Hepatocyte (in vitro differentiated cells): ENCODE results near the gene DIAPH2. TPM values are rescaled to one million over a fixed set of nuclear protein-coding genes. Genes with fewer than 3 reads are reported as not detected.

ENCODE experiments used
- DNase-seq: peaks from one replicate; pipeline ENCODE4 v3.0.0-alpha.2; 2016; ENCODE audit warnings: low spot score
- H2AFZ ChIP-seq: fragments of 200-600 bp; sonication (generic); 2 replicates; pipeline ENCODE4 v1.6.0; 2016; ENCODE audit warnings: antibody characterized with exemption, mild to moderate bottlenecking
- H3K27ac ChIP-seq: fragments of 200-600 bp; sonication (generic); 2 replicates; pipeline ENCODE4 v1.5.1; 2016; ENCODE audit warnings: mild to moderate bottlenecking
- H3K27me3 ChIP-seq: fragments of 200-600 bp; sonication (generic); 2 replicates; pipeline ENCODE4 v1.6.1; 2016
- H3K36me3 ChIP-seq: fragments of 200-600 bp; sonication (generic); replicated peaks from 2 replicates; pipeline ENCODE4 v1.5.1; 2016; ENCODE audit warnings: low read depth; ENCODE audit not compliant: insufficient read depth
- H3K4me1 ChIP-seq: fragments of 200-600 bp; sonication (generic); 2 replicates; pipeline ENCODE4 v1.5.1; 2016; ENCODE audit warnings: mild to moderate bottlenecking, moderate library complexity; ENCODE audit not compliant: insufficient read depth
- H3K4me2 ChIP-seq: fragments of 200-600 bp; sonication (generic); 2 replicates; pipeline ENCODE4 v1.6.0; 2016
- H3K4me3 ChIP-seq: fragments of 200-600 bp; sonication (generic); 2 replicates; pipeline ENCODE4 v1.5.1; 2016; ENCODE audit warnings: mild to moderate bottlenecking
- H3K79me2 ChIP-seq: fragments of 200-600 bp; sonication (generic); 2 replicates; pipeline ENCODE4 v1.6.0; 2017; ENCODE audit warnings: mild to moderate bottlenecking
- H3K9me2 ChIP-seq: fragments of 200-600 bp; sonication (generic); replicated peaks from 2 replicates; pipeline ENCODE4 v1.6.0; 2017; ENCODE audit warnings: mild to moderate bottlenecking; ENCODE audit not compliant: insufficient read depth
- H3K9me3 ChIP-seq: fragments of 200-600 bp; sonication (generic); 2 replicates; pipeline ENCODE4 v1.5.1; 2016; ENCODE audit warnings: low read depth, mild to moderate bottlenecking
- H4K20me1 ChIP-seq: fragments of 200-600 bp; sonication (generic); 2 replicates; pipeline ENCODE4 v1.6.0; 2016; ENCODE audit warnings: mild to moderate bottlenecking; ENCODE audit not compliant: insufficient read depth, poor library complexity, severe bottlenecking
- EZH2 ChIP-seq: fragments of 200-600 bp; sonication (generic); IDR thresholded peaks from 2 replicates; pipeline ENCODE4 v1.6.1; 2016; ENCODE audit warnings: antibody characterized with exemption, mild to moderate bottlenecking, borderline replicate concordance
- EZH2phosphoT487 ChIP-seq: fragments of 200-600 bp; sonication (generic); IDR thresholded peaks from one replicate; pipeline ENCODE4 v1.6.1; 2018; ENCODE audit warnings: antibody characterized with exemption, mild to moderate bottlenecking, low read depth, moderate library complexity; ENCODE audit not compliant: unreplicated experiment, severe bottlenecking
- WGBS: methylation state at CpG from one replicate; pipeline ENCODE4 v1.1.6; 2016; ENCODE audit warnings: low lambda C conversion rate; ENCODE audit errors: missing lambda C conversion rate; 5-methylcytosine and 5-hydroxymethylcytosine counted together
- polyA plus RNA-seq: library from polyadenylated mRNA; unstranded; fragments of >200 nt; fragmentation: Nextera tagmentation; extraction: Ambion mirVana; gene quantifications from 2 replicates; pipeline ENCODE4 v1.2.1, GENCODE V29; 2016
- total RNA-seq: library from RNA; depleted of rRNA; stranded (reverse); fragments of >200 nt; gene quantifications from 2 replicates; pipeline ENCODE4 v1.2.3, GENCODE V29; 2014
- TF ChIP-seq, protein P1 (sequence below): fragments of 200-600 bp; sonication (generic); IDR thresholded peaks from 2 replicates; pipeline ENCODE4 v1.5.1; 2016; ENCODE audit warnings: antibody characterized with exemption, mild to moderate bottlenecking; ENCODE audit not compliant: poor library complexity

The DIAPH2 gene
- total and polyA plus RNA-seq, 2 experiments from 2014 or later = 14.8 to 32.4 TPM

DNA sequence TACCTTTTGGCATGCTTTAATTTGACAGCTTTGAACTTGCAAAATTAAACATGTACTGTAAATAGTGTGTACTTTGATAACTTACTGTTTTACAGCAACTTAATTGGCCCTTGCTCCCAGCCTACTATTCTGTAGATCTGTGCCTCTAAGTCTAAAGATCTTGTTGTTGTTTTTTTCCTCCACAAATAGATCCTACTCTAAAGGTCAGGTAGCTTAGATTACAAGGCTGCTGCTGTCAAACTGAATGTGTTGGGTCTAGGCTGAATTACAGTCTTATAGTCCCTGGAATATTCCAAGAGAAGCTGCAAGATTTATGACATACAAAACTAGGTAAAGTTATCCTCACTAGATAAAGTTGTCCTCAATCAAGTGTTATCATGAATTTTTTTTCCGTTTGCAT, 18.7 kb downstream of the DIAPH2 start:
- Histone ChIP-seq H2AFZ (no peak overlapping the region), H3K9me3 (no peaks in the 10 kb centered on the region), H3K36me3 (no peaks in the 10 kb centered on the region), H3K79me2 (peaks cover 34% of the 10 kb centered on the region), H4K20me1 (no peaks in the 10 kb centered on the region), H3K9me2 (no peaks in the 10 kb centered on the region), H3K4me3 (no peak overlapping the region), H3K4me2 (no peak overlapping the region), H3K27me3 (no peaks in the 10 kb centered on the region), H3K27ac (no peak overlapping the region), H3K4me1 (no peaks in the 10 kb centered on the region)
- TF ChIP-seq, protein P1, sequence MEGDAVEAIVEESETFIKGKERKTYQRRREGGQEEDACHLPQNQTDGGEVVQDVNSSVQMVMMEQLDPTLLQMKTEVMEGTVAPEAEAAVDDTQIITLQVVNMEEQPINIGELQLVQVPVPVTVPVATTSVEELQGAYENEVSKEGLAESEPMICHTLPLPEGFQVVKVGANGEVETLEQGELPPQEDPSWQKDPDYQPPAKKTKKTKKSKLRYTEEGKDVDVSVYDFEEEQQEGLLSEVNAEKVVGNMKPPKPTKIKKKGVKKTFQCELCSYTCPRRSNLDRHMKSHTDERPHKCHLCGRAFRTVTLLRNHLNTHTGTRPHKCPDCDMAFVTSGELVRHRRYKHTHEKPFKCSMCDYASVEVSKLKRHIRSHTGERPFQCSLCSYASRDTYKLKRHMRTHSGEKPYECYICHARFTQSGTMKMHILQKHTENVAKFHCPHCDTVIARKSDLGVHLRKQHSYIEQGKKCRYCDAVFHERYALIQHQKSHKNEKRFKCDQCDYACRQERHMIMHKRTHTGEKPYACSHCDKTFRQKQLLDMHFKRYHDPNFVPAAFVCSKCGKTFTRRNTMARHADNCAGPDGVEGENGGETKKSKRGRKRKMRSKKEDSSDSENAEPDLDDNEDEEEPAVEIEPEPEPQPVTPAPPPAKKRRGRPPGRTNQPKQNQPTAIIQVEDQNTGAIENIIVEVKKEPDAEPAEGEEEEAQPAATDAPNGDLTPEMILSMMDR = no peak
- TF ChIP-seq EZH2 (no peak), EZH2phosphoT487 (no peak)
- WGBS = 54% methylated on average over 1 of the region's 1 CpG
- no peak for DNase-seq

DNA sequence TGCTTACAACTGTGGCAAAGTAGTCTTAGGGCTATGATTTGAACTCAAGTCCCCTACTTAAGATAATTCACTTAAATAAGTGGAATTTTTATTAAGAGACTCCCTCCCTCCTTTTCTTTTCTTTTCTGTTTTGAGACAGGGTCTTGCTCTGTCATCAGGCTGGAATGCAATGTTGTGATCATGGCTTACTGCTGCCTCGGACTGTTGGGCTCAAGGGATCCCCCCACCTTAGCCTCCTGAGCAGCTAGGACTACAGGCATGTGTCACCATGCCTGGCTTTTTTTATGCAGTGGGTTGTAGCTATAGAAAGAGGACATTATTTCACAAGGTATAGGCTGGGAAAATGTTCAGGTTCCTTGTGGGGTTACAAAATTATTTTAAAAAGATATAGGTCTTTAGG, 19.2 kb downstream of the DIAPH2 start:
- H3K36me3 ChIP-seq = no peaks in the 10 kb centered on the region
- TF ChIP-seq EZH2phosphoT487 = no peak
- no peaks in the 10 kb centered on the region for H3K9me3 ChIP-seq
- WGBS = 38% methylated on average over 1 of the region's 1 CpG
- H4K20me1 ChIP-seq = no peaks in the 10 kb centered on the region
- H3K27me3 ChIP-seq = no peaks in the 10 kb centered on the region
- H3K9me2 ChIP-seq = no peaks in the 10 kb centered on the region
- H3K4me2 ChIP-seq = no peak overlapping the region
- no peaks in the 10 kb centered on the region for H3K4me1 ChIP-seq
- no peak for DNase-seq
- no peak overlapping the region for H2AFZ ChIP-seq
- H3K4me3 ChIP-seq = no peak overlapping the region
- no peak overlapping the region for H3K27ac ChIP-seq
- peaks cover 34% of the 10 kb centered on the region for H3K79me2 ChIP-seq

DNA sequence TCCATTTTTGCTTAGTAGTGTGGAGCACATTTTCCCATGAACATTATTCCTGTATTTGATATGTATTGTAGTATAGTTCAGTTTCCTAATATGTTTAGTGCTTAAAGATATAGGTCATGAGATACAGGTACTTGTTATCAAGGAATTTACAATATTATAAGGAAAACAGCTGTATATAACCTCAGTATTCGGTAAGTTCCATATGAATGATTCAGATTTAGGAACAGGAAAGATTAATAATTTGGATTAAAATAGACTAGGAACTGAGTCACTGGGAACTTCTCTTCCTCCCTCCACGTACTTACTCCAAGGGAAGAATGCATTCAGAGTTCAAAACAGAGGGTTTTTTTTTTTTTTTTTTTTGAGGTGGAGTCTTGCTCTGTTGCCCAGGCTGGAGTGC, 20.0 kb downstream of the DIAPH2 start:
- DNase-seq = no peak
- H3K9me2 ChIP-seq = no peaks in the 10 kb centered on the region
- no peaks in the 10 kb centered on the region for H3K36me3 ChIP-seq
- no peak overlapping the region for H3K27ac ChIP-seq
- H3K4me2 ChIP-seq = no peak overlapping the region
- no peak for TF ChIP-seq EZH2phosphoT487
- TF ChIP-seq, protein P1 = no peak
- TF ChIP-seq EZH2 = no peak
- H3K4me1 ChIP-seq = no peaks in the 10 kb centered on the region
- H3K9me3 ChIP-seq = no peaks in the 10 kb centered on the region
- H3K4me3 ChIP-seq = no peak overlapping the region
- H2AFZ ChIP-seq = no peak overlapping the region
- peaks cover 37% of the 10 kb centered on the region for H3K79me2 ChIP-seq
- H4K20me1 ChIP-seq = no peaks in the 10 kb centered on the region
- 91% methylated on average over 2 of the region's 2 CpGs for WGBS
- H3K27me3 ChIP-seq = no peaks in the 10 kb centered on the region

DNA sequence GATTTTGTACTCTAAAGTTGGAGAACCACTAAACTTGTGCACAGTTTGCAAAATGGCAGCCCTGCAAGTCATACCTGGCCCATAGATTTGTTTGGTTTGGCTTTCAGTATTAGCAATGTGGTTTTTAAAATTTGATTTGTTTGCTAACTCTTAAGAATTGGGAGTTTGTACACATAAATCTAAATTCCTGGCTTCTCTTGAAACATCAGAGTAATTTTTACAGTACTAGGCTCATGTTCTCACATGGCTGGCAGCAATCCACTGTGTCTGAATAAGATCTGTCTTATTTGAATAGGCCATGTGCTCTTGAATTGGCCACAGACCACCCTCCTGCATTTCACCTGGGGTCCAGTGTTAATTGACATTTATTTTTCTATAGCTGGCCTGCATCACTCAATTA, 21.3 kb downstream of the DIAPH2 start:
- H3K27me3 ChIP-seq = no peaks in the 10 kb centered on the region
- DNase-seq = no peak
- no peaks in the 10 kb centered on the region for H3K9me3 ChIP-seq
- no peak overlapping the region for H2AFZ ChIP-seq
- no peaks in the 10 kb centered on the region for H3K9me2 ChIP-seq
- no peak overlapping the region for H3K4me3 ChIP-seq
- H4K20me1 ChIP-seq = no peaks in the 10 kb centered on the region
- no peak overlapping the region for H3K4me2 ChIP-seq
- H3K79me2 ChIP-seq = peaks cover 48% of the 10 kb centered on the region
- H3K4me1 ChIP-seq = no peaks in the 10 kb centered on the region
- TF ChIP-seq EZH2phosphoT487 (no peak), EZH2 (no peak)
- TF ChIP-seq, protein P1 = no peak
- no peaks in the 10 kb centered on the region for H3K36me3 ChIP-seq
- no peak overlapping the region for H3K27ac ChIP-seq
